Calu3 (cell line): ENCODE data around the gene ELAC1. TPM values are rescaled to one million over a fixed set of nuclear protein-coding genes. Genes with fewer than 3 reads are reported as not detected.

ENCODE experiments used
- BruUV-seq: library from RNA; stranded (reverse); fragments of 400-500 nt; replicated peaks from 2 replicates; lab custom pipeline; 2021; lab: Mats Ljungman, UMichigan
- CTCF ChIA-PET: fragments of 300-600 bp; sonication (Branson Sonifier 250); formaldehyde crosslinking; loops from one replicate; lab custom pipeline; 2022; ENCODE audit warnings: antibody characterized with exemption; lab: Charles Lee
- DNase-seq: peaks from one replicate; pipeline ENCODE4 v3.0.0; 2022
- H3K27ac Mint-ChIP-seq: one replicate; pipeline ENCODE4 v1.8.0; 2022; ENCODE audit warnings: mixed read lengths; ENCODE audit not compliant: unreplicated experiment
- H3K27me3 Mint-ChIP-seq: one replicate; pipeline ENCODE4 v1.8.0; 2022; ENCODE audit warnings: mixed read lengths; ENCODE audit not compliant: unreplicated experiment
- H3K36me3 Mint-ChIP-seq: one replicate; pipeline ENCODE4 v1.8.0; 2022; ENCODE audit warnings: mild to moderate bottlenecking, moderate library complexity, mixed read lengths; ENCODE audit not compliant: insufficient read depth, unreplicated experiment
- H3K4me1 Mint-ChIP-seq: one replicate; pipeline ENCODE4 v1.8.0; 2022; ENCODE audit warnings: mild to moderate bottlenecking, low read depth, mixed read lengths; ENCODE audit not compliant: unreplicated experiment
- H3K4me3 Mint-ChIP-seq: one replicate; pipeline ENCODE4 v1.8.0; 2022; ENCODE audit warnings: mild to moderate bottlenecking, low read depth, moderate library complexity, mixed read lengths; ENCODE audit not compliant: unreplicated experiment
- H3K9me3 Mint-ChIP-seq: one replicate; pipeline ENCODE4 v1.8.0; 2022; ENCODE audit warnings: low read depth, mixed read lengths; ENCODE audit not compliant: unreplicated experiment
- CTCF ChIP-seq: fragments of 200-600 bp; IDR thresholded peaks from one replicate; pipeline ENCODE4 v1.8.0; 2022; ENCODE audit warnings: antibody characterized with exemption; ENCODE audit not compliant: unreplicated experiment
- intact Hi-C: fragments of 100-400 bp; cut with micrococcal nuclease; formaldehyde crosslinking; loops from one replicate; pipeline ENCODE4 v1.10.0; 2022; ENCODE audit not compliant: unreplicated experiment
- total RNA-seq: library from RNA; stranded (reverse); gene quantifications from 2 replicates; pipeline ENCODE4 v1.2.3, GENCODE V29; 2022

The ELAC1 gene
- total RNA-seq, 1 experiment from 2014 or later: 12.4 TPM

- Mint-ChIP-seq H3K27ac (no peak overlapping the region), H3K36me3 (no peaks in the 10 kb centered on the region), H3K4me3 (no peak overlapping the region), H3K4me1 (no peaks in the 10 kb centered on the region), H3K27me3 (no peaks in the 10 kb centered on the region), H3K9me3 (no peaks in the 10 kb centered on the region)
- CTCF ChIA-PET: no interaction called here
- no peak for DNase-seq
- BruUV-seq: no TSS peak
- TF ChIP-seq CTCF: no peak
- intact Hi-C loops: no loop called here
These were observed 39.3 kb upstream of the ELAC1 start for GRCh38 chr18:50928551-50928950.

DNA sequence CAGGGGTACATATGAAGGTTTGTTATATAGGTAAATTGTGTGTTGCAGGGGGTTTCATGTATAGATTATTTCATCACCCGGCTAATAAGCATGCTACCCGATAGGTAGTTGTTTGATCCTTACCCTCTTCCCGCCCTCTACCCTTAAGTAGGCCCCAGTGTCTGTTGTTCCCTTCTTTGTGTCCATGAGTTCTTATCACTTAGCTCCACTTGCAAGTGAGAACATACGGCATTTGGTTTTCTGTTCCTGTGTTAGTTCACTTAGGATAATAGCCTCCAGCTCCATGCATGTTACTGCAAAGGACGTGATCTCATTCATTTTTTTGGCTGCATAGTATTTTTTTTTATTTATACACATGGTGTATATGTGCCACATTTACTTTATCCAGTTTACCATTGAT, 34.2 kb upstream of the ELAC1 start:
- no peak overlapping the region for H3K27ac Mint-ChIP-seq
- no peaks in the 10 kb centered on the region for H3K27me3 Mint-ChIP-seq
- intact Hi-C loops: no loop called here
- H3K4me3 Mint-ChIP-seq: no peak overlapping the region
- BruUV-seq: no TSS peak
- H3K4me1 Mint-ChIP-seq: no peaks in the 10 kb centered on the region
- no peak for DNase-seq
- CTCF ChIA-PET: interaction anchor here (0.6 kb wide), 1 partner anchor 150 kb away, joined by 3 read pairs; no protein-coding TSS in a partner anchor
- H3K36me3 Mint-ChIP-seq: no peaks in the 10 kb centered on the region
- no peak for TF ChIP-seq CTCF
- no peaks in the 10 kb centered on the region for H3K9me3 Mint-ChIP-seq

DNA sequence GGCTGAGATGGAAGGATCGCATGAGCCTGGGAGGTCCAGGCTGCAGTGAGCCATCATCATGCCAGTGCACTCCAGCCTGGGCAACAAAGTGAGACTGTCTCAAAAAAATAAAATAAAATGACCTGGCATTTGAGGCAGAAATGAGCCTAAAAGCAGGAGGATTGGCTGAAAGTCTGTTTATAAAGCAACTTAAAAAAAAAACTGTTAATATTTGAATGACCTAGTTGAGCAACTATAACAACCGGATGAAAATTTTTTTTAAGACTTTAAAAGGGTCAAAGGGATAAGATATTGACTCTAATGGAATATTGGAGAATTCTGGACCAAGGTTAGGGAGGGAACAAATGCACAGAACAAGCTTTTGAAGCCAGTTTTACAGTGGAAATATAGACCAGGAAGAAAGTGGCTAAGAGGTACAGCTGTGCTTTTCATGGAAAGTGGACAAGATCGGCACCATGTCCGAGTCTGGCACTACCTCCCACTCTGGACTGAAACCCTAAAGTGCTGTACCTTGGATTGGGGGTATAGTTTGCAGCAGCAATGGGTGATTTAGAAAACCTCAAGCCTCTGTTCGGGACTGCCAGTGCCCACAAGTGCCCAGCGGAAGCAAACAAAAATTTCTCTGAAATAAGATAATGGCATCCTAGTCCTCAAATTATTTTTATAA, 33.2 kb upstream of the ELAC1 start:
- DNase-seq: no peak
- no peak overlapping the region for H3K27ac Mint-ChIP-seq
- no TSS peak for BruUV-seq
- no peaks in the 10 kb centered on the region for H3K36me3 Mint-ChIP-seq
- H3K9me3 Mint-ChIP-seq: no peaks in the 10 kb centered on the region
- no peak overlapping the region for H3K4me3 Mint-ChIP-seq
- TF ChIP-seq CTCF: no peak
- no peaks in the 10 kb centered on the region for H3K27me3 Mint-ChIP-seq
- intact Hi-C loops: no loop called here
- no peaks in the 10 kb centered on the region for H3K4me1 Mint-ChIP-seq
- CTCF ChIA-PET: no interaction called here

DNA sequence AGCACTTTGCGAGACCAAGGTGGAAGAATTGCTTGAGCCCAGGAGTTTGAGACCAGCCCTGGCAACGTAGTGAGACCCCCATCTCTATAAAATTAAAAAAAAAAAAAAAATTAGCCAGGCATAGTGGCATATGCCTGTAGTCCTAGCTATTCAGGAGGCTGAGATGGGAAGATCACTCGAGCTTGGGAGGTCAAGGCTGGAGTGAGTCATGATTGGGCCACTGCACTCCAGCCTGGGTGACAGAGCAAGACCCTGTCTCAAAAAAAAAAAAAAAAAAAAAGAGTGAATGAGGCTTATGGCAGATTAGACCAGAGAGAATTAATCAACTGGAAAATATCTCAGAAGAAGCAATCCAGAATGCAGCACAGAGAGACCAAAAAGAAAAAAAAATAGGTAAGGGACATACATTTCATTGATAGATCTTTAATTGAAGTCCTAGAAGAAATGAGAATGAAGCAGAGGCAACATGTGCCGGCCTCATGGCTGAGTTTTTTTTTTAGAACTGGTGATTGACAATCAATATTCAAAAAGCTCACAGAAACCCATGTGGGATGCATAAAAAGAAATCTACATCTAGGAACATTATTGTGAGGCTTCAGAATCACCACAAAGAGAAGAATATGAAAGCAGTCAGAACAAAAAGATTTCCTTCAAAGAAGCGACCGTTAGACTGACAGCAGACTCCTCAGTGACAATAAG, 32.2 kb upstream of the ELAC1 start:
- CTCF ChIA-PET: no interaction called here
- DNase-seq: no peak
- H3K4me1 Mint-ChIP-seq: no peaks in the 10 kb centered on the region
- no TSS peak for BruUV-seq
- intact Hi-C loops: no loop called here
- H3K36me3 Mint-ChIP-seq: no peaks in the 10 kb centered on the region
- H3K27ac Mint-ChIP-seq: no peak overlapping the region
- H3K9me3 Mint-ChIP-seq: no peaks in the 10 kb centered on the region
- no peak overlapping the region for H3K4me3 Mint-ChIP-seq
- TF ChIP-seq CTCF: no peak
- no peaks in the 10 kb centered on the region for H3K27me3 Mint-ChIP-seq
